Central memory CD8-positive, alpha-beta T cell (primary cell): ENCODE measurements around the gene FOLR2.
"Not testable (repeated sequence)": the region's sequence is repeated elsewhere in the genome, so short reads cannot be mapped to it uniquely, and the experiment has no call there.

ENCODE experiments used
- ATAC-seq: fragments of 150-1000 bp; cut with Tn5 transposase; replicated peaks from 2 replicates; pipeline ENCODE4 v1.10.0; 2022; ENCODE audit warnings: mild to moderate bottlenecking, moderate FRiP score, moderate number of reproducible peaks; ENCODE audit not compliant: poor library complexity, severe bottlenecking; ENCODE audit errors: extremely low read depth
- DNase-seq, 2 donors: peaks; one replicate each; pipeline ENCODE4 v3.0.0; 2021; ENCODE audit warnings: low spot score in 2 of 2
- H3K27ac Mint-ChIP-seq: one replicate; pipeline ENCODE4 v1.8.0; 2022; ENCODE audit warnings: low read depth, mild to moderate bottlenecking, moderate library complexity, mixed read lengths
- H3K27me3 Mint-ChIP-seq: one replicate; pipeline ENCODE4 v1.8.0; 2022; ENCODE audit warnings: mixed read lengths
- H3K36me3 Mint-ChIP-seq: one replicate; pipeline ENCODE4 v1.8.0; 2022; ENCODE audit warnings: mild to moderate bottlenecking, moderate library complexity, mixed read lengths; ENCODE audit not compliant: insufficient read depth
- H3K4me1 Mint-ChIP-seq: one replicate; pipeline ENCODE4 v1.8.0; 2022; ENCODE audit warnings: mixed read lengths
- H3K4me3 Mint-ChIP-seq: one replicate; pipeline ENCODE4 v1.8.0; 2022; ENCODE audit warnings: mild to moderate bottlenecking, moderate library complexity, mixed read lengths
- H3K9me3 Mint-ChIP-seq: one replicate; pipeline ENCODE4 v1.8.0; 2022; ENCODE audit warnings: mixed read lengths

Gene FOLR2

GRCh38 chr11:72216638-72217037 is at the start of gene FOLR2:
Gene FOLR2 (plus strand): TSS chr11:72216794. CDS start chr11:72218585, 1,791 bp downstream.
- DNase-seq, result no peak
- no peaks in the 10 kb centered on the region for H3K36me3 Mint-ChIP-seq
- H3K27ac Mint-ChIP-seq, result no peak within 1 kb of the TSS
- H3K27me3 Mint-ChIP-seq, result peaks cover 60% of the 10 kb centered on the region
- no peaks in the 10 kb centered on the region for H3K9me3 Mint-ChIP-seq
- ATAC-seq, result no peak
- no peak within 1 kb of the TSS for H3K4me3 Mint-ChIP-seq
- no peaks in the 10 kb centered on the region for H3K4me1 Mint-ChIP-seq

GRCh38 chr11:72169046-72169555 is 47.5 kb upstream of the FOLR2 start:
- H3K27ac Mint-ChIP-seq, DNase-seq, ATAC-seq, H3K4me3 Mint-ChIP-seq, H3K36me3 Mint-ChIP-seq, H3K9me3 Mint-ChIP-seq, H3K4me1 Mint-ChIP-seq: not testable (repeated sequence)
- H3K27me3 Mint-ChIP-seq, result peaks cover 37% of the 10 kb centered on the region

GRCh38 chr11:72169754-72170153 is 46.8 kb upstream of the FOLR2 start:
- H3K4me1 Mint-ChIP-seq, H3K9me3 Mint-ChIP-seq, H3K27ac Mint-ChIP-seq, H3K4me3 Mint-ChIP-seq, DNase-seq, ATAC-seq, H3K36me3 Mint-ChIP-seq: not testable (repeated sequence)
- peaks cover 37% of the 10 kb centered on the region for H3K27me3 Mint-ChIP-seq

- H3K4me1 Mint-ChIP-seq, H3K9me3 Mint-ChIP-seq, DNase-seq, H3K4me3 Mint-ChIP-seq, H3K27ac Mint-ChIP-seq, H3K36me3 Mint-ChIP-seq, ATAC-seq: not testable (repeated sequence)
- H3K27me3 Mint-ChIP-seq, result peaks cover 23% of the 10 kb centered on the region
Observed at GRCh38 chr11:72172043-72172442, 44.6 kb upstream of the FOLR2 start.

- Mint-ChIP-seq H3K36me3 (peaks cover 1% of the 10 kb centered on the region), H3K4me3 (no peak overlapping the region), H3K27me3 (peaks cover 27% of the 10 kb centered on the region), H3K9me3 (no peaks in the 10 kb centered on the region), H3K27ac (no peak overlapping the region), H3K4me1 (peaks cover 5% of the 10 kb centered on the region)
- ATAC-seq (no peak), DNase-seq (no peak)
Observed at GRCh38 chr11:72173291-72173690, 43.3 kb upstream of the FOLR2 start.

GRCh38 chr11:72174302-72175070 is 42.1 kb upstream of the FOLR2 start:
- Mint-ChIP-seq H3K9me3 (no peaks in the 10 kb centered on the region), H3K27ac (no peak overlapping the region), H3K4me3 (no peak overlapping the region), H3K36me3 (peaks cover 1% of the 10 kb centered on the region), H3K4me1 (peaks cover 5% of the 10 kb centered on the region), H3K27me3 (peaks cover 23% of the 10 kb centered on the region)
- ATAC-seq (no peak), DNase-seq (no peak)

- Mint-ChIP-seq H3K4me3 (no peak overlapping the region), H3K27me3 (peaks cover 31% of the 10 kb centered on the region), H3K4me1 (no peaks in the 10 kb centered on the region), H3K27ac (no peak overlapping the region), H3K36me3 (peaks cover 1% of the 10 kb centered on the region), H3K9me3 (no peaks in the 10 kb centered on the region)
- DNase-seq (no peak), ATAC-seq (no peak)
Observed at GRCh38 chr11:72177656-72178055, 38.9 kb upstream of the FOLR2 start.

GRCh38 chr11:72179049-72179803 is 37.4 kb upstream of the FOLR2 start:
- no peaks in the 10 kb centered on the region for H3K9me3 Mint-ChIP-seq
- ATAC-seq (no peak), DNase-seq (no peak)
- H3K27me3 Mint-ChIP-seq, result peaks cover 34% of the 10 kb centered on the region
- no peak overlapping the region for H3K27ac Mint-ChIP-seq
- peaks cover 1% of the 10 kb centered on the region for H3K36me3 Mint-ChIP-seq
- no peak overlapping the region for H3K4me3 Mint-ChIP-seq
- H3K4me1 Mint-ChIP-seq, result peaks cover 7% of the 10 kb centered on the region

- ATAC-seq (no peak), DNase-seq (no peak)
- Mint-ChIP-seq H3K27ac (no peak overlapping the region), H3K9me3 (no peaks in the 10 kb centered on the region), H3K36me3 (peaks cover 1% of the 10 kb centered on the region), H3K4me1 (peaks cover 7% of the 10 kb centered on the region), H3K27me3 (peaks cover 34% of the 10 kb centered on the region), H3K4me3 (no peak overlapping the region)
Observed at GRCh38 chr11:72179804-72180396, 36.7 kb upstream of the FOLR2 start.

- ATAC-seq, H3K36me3 Mint-ChIP-seq, H3K27ac Mint-ChIP-seq, DNase-seq, H3K4me3 Mint-ChIP-seq, H3K9me3 Mint-ChIP-seq, H3K4me1 Mint-ChIP-seq: not testable (repeated sequence)
- peaks cover 34% of the 10 kb centered on the region for H3K27me3 Mint-ChIP-seq
Observed at GRCh38 chr11:72180892-72181552, 35.6 kb upstream of the FOLR2 start.

GRCh38 chr11:72181553-72181958 is 35.0 kb upstream of the FOLR2 start:
- H3K36me3 Mint-ChIP-seq, H3K4me1 Mint-ChIP-seq, H3K9me3 Mint-ChIP-seq, H3K4me3 Mint-ChIP-seq, ATAC-seq, H3K27ac Mint-ChIP-seq, DNase-seq: not testable (repeated sequence)
- peaks cover 34% of the 10 kb centered on the region for H3K27me3 Mint-ChIP-seq

- DNase-seq (no peak), ATAC-seq (no peak)
- peaks cover 5% of the 10 kb centered on the region for H3K27me3 Mint-ChIP-seq
- no peak overlapping the region for H3K27ac Mint-ChIP-seq
- H3K4me1 Mint-ChIP-seq, result peaks cover 5% of the 10 kb centered on the region
- H3K9me3 Mint-ChIP-seq, result no peaks in the 10 kb centered on the region
- H3K4me3 Mint-ChIP-seq, result no peak overlapping the region
- H3K36me3 Mint-ChIP-seq, result no peaks in the 10 kb centered on the region
Observed at GRCh38 chr11:72188267-72188666, 28.3 kb upstream of the FOLR2 start.
